HCT116 (cell line): Measurements from ENCODE around the gene GNAO1. TPM values are rescaled to one million over a fixed set of nuclear protein-coding genes. Genes with fewer than 3 reads are reported as not detected.

Source experiments
- ATAC-seq: fragments of 200-7000 bp; cut with Tn5 transposase; 2 replicates; pipeline ENCODE4 v1.9.1; 2020; ENCODE audit warnings: mild to moderate bottlenecking, moderate library complexity
- BruUV-seq: library from RNA; stranded (reverse); fragments of 400-500 nt; replicated peaks from 2 replicates; lab custom pipeline; 2021; lab: Mats Ljungman, UMichigan
- CTCF ChIA-PET: fragments of 300-600 bp; sonication (Branson Sonifier 250); formaldehyde crosslinking; loops from one replicate; lab custom pipeline; 2021; ENCODE audit warnings: antibody characterized with exemption; lab: Charles Lee
- POLR2A ChIA-PET: fragments of 300-600, 350-600 bp; sonication (Branson Sonifier 250); formaldehyde crosslinking; loops from one replicate; lab custom pipeline; 2021; ENCODE audit warnings: antibody characterized with exemption; lab: Charles Lee
- RAD21 ChIA-PET, 2 experiments: fragments of 300-600 bp; sonication (Branson Sonifier 250); formaldehyde crosslinking; loops; one replicate each; lab custom pipeline; 2023; ENCODE audit warnings: low total read pairs in 2 of 2; ENCODE audit not compliant: uncharacterized antibody in 2 of 2, unreplicated experiment in 2 of 2, low non-redundant PET in 1 of 2; lab: Charles Lee
- DNase-seq: peaks from one replicate; pipeline ENCODE4 v3.0.0-alpha.2; 2010; ENCODE audit warnings: low read depth, low spot score
- H2AFZ ChIP-seq: fragments of 200-600 bp; shearing (Covaris generic), sonication (generic); 2 replicates; pipeline ENCODE4 v1.6.1; 2017; ENCODE audit warnings: low read depth, mixed run types, mixed read lengths, antibody characterized with exemption, low read length; ENCODE audit not compliant: poor library complexity, severe bottlenecking
- H3K27ac ChIP-seq: 2 replicates; pipeline ENCODE4 v1.5.1; 2012; ENCODE audit warnings: low read depth, low read length
- H3K27me3 ChIP-seq: fragments of 200-600 bp; sonication (generic); 2 replicates; pipeline ENCODE4 v1.6.1; 2016; ENCODE audit warnings: mixed run types, low read length, mixed read lengths; ENCODE audit not compliant: insufficient read depth
- H3K36me3 ChIP-seq, 2 experiments: fragments of 200-500 bp in 1 of 2; fragments of 200-600 bp in 1 of 2; sonication (Bioruptor generic) in 1 of 2; sonication (generic) in 1 of 2; 2 replicates each; pipeline versions ENCODE4 v1.5.1 to v1.6.1; 2014 to 2016; ENCODE audit warnings: low read length in 2 of 2, inconsistent platforms in 1 of 2, mixed read lengths in 1 of 2, mixed run types in 1 of 2; ENCODE audit not compliant: insufficient read depth in 2 of 2, control insufficient read depth in 1 of 2
- H3K4me1 ChIP-seq, 2 experiments: fragments of 200-600 bp in 1 of 2; sonication (generic) in 1 of 2; 2 replicates each; pipeline versions ENCODE4 v1.5.1 to v1.6.1; 2012 to 2017; ENCODE audit warnings: low read length in 2 of 2, inconsistent platforms in 1 of 2, mild to moderate bottlenecking in 1 of 2, mixed read lengths in 1 of 2, mixed run types in 1 of 2, moderate library complexity in 1 of 2; ENCODE audit not compliant: insufficient read depth in 2 of 2, control insufficient read depth in 1 of 2
- H3K4me2 ChIP-seq: fragments of 200-600 bp; sonication (generic); 2 replicates; pipeline ENCODE4 v1.6.1; 2017; ENCODE audit warnings: mixed run types, low read length, mixed read lengths
- H3K4me3 ChIP-seq, 2 experiments: fragments of 200-600 bp in 1 of 2; sonication (generic) in 1 of 2; replicated peaks in 1 of 2; 2 replicates each; pipeline ENCODE4 v1.5.1; 2011 to 2016; ENCODE audit warnings: low read length in 2 of 2, control low read depth in 1 of 2, low read depth in 1 of 2, mild to moderate bottlenecking in 1 of 2, mixed read lengths in 1 of 2, mixed run types in 1 of 2
- H3K79me2 ChIP-seq: fragments of 200-600 bp; sonication (generic); 2 replicates; pipeline ENCODE4 v1.6.1; 2017; ENCODE audit warnings: mild to moderate bottlenecking, mixed run types, low read length, moderate library complexity, mixed read lengths; ENCODE audit not compliant: insufficient read depth
- H3K9ac ChIP-seq: fragments of 200-600 bp; sonication (generic); 2 replicates; pipeline ENCODE4 v1.6.1; 2016; ENCODE audit warnings: low read length, mixed read lengths
- H3K9me2 ChIP-seq: fragments of 200-600 bp; sonication (generic), shearing (Covaris generic); 2 replicates; pipeline ENCODE4 v1.6.1; 2017; ENCODE audit warnings: mixed run types, mild to moderate bottlenecking, moderate library complexity; ENCODE audit not compliant: insufficient read depth
- H3K9me3 ChIP-seq, 2 experiments: fragments of 200-500 bp in 1 of 2; fragments of 200-600 bp in 1 of 2; sonication (Bioruptor generic) in 1 of 2; sonication (generic) in 1 of 2; 2 replicates each; pipeline ENCODE4 v1.6.1; 2014 to 2017; ENCODE audit warnings: low read length in 2 of 2, mixed read lengths in 2 of 2, inconsistent platforms in 1 of 2, low read depth in 1 of 2, mild to moderate bottlenecking in 1 of 2, mixed run types in 1 of 2, moderate library complexity in 1 of 2; ENCODE audit not compliant: control insufficient read depth in 1 of 2, insufficient read depth in 1 of 2
- H4K20me1 ChIP-seq: fragments of 200-600 bp; sonication (generic), shearing (Covaris generic); 2 replicates; pipeline ENCODE4 v1.6.1; 2017; ENCODE audit warnings: mixed run types, mild to moderate bottlenecking, moderate library complexity; ENCODE audit not compliant: insufficient read depth
- EGR1 ChIP-seq: IDR thresholded peaks from 2 replicates; pipeline ENCODE4 v1.6.1; 2012; ENCODE audit warnings: low read depth
- EZH2 ChIP-seq: fragments of 200-600 bp; sonication (generic); IDR thresholded peaks from 2 replicates; pipeline ENCODE4 v1.6.1; 2017; ENCODE audit warnings: antibody characterized with exemption, mixed run types
- SIN3A ChIP-seq: IDR thresholded peaks from 2 replicates; pipeline ENCODE4 v1.6.1; 2012; ENCODE audit warnings: low read depth
- SP1 ChIP-seq: IDR thresholded peaks from 2 replicates; pipeline ENCODE4 v1.6.1; 2012; ENCODE audit warnings: low read depth
- ZFX ChIP-seq: fragments of 450-650 bp; IDR thresholded peaks from 2 replicates; pipeline ENCODE4 v1.6.1; 2017
- ZNF274 ChIP-seq: fragments of 200-500 bp; sonication (Bioruptor generic); IDR thresholded peaks from 2 replicates; pipeline ENCODE4 v1.6.1; 2014; ENCODE audit warnings: mild to moderate bottlenecking, low read depth, low read length, inconsistent platforms
- intact Hi-C: fragments of 100-400 bp; cut with micrococcal nuclease; formaldehyde crosslinking; loops from 2 replicates; pipeline ENCODE4 v1.10.0; 2022
- total RNA-seq: library from RNA; stranded (reverse); gene quantifications from one replicate; pipeline ENCODE4 v1.2.1, GENCODE V29; 2021; ENCODE audit not compliant: unreplicated experiment
- TF ChIP-seq, protein P1 (sequence below): IDR thresholded peaks from 2 replicates; pipeline ENCODE4 v1.6.1; 2012
- TF ChIP-seq, protein P2 (sequence below), 3 experiments: fragments of 200-600 bp in 1 of 3; sonication (generic) in 1 of 3; IDR thresholded peaks in 2 of 3; conservative IDR thresholded peaks in 1 of 3; 2 replicates each; pipeline ENCODE4 v1.5.1; 2012 to 2017; ENCODE audit warnings: low read depth in 2 of 3, low read length in 2 of 3, antibody characterized with exemption in 1 of 3, borderline replicate concordance in 1 of 3, control low read depth in 1 of 3, mild to moderate bottlenecking in 1 of 3, mixed read lengths in 1 of 3, mixed run types in 1 of 3, moderate library complexity in 1 of 3; ENCODE audit not compliant: insufficient read depth in 1 of 3

The GNAO1 gene
- total RNA-seq, 1 experiment from 2014 or later, result 0.12 TPM

GRCh38 chr16:56348168-56349085 lies 157.1 kb downstream of the GNAO1 start:
- Histone ChIP-seq H3K27ac (no peak overlapping the region), H3K9me2 (no peaks in the 10 kb centered on the region), H3K9ac (no peak overlapping the region), H3K27me3 (no peaks in the 10 kb centered on the region), H3K4me2 (no peak overlapping the region), H3K9me3 (no peaks in the 10 kb centered on the region), H3K4me3 (no peak overlapping the region), H4K20me1 (no peaks in the 10 kb centered on the region), H2AFZ (no peak overlapping the region), H3K4me1 (peaks cover 0 to 17% of the 10 kb centered on the region in 2 experiments; a peak in 3 of 4 replicates), H3K79me2 (no peaks in the 10 kb centered on the region), H3K36me3 (no peaks in the 10 kb centered on the region)
- peak; percentile 6; the same call in 1 of the 2 replicates for ATAC-seq
- TF ChIP-seq ZNF274 (no peak), ZFX (no peak), SIN3A (no peak)
- TF ChIP-seq, protein P1, sequence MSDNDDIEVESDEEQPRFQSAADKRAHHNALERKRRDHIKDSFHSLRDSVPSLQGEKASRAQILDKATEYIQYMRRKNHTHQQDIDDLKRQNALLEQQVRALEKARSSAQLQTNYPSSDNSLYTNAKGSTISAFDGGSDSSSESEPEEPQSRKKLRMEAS, result no peak
- no TSS peak for BruUV-seq
- intact Hi-C loops, result no loop called here
- RAD21 ChIA-PET, result no interaction called here
- no peak for DNase-seq
- POLR2A ChIA-PET, result no interaction called here
- CTCF ChIA-PET, result no interaction called here

DNA sequence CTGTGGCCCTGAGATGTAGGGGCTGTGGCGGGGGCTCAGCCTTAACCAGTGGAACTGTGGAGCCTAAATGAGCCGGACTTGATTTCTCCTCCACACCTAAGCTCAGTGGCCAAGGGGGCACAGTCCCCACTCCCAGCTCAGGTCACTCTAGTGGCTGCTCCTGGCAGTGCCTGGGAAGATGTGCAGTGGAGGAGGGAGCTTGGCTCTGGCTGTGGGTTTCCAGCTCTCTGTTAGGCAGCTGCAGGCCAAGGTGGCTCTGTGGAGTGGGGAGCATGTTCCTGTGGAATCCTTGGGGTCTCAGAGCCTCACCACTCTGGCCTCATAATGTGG lies 157.8 kb downstream of the GNAO1 start:
- ChIA-PET POLR2A (no interaction called here), CTCF (no interaction called here), RAD21 (no interaction called here)
- no TSS peak for BruUV-seq
- no peaks in the 10 kb centered on the region for H3K9me3 ChIP-seq
- H2AFZ ChIP-seq, result no peak overlapping the region
- H3K79me2 ChIP-seq, result no peaks in the 10 kb centered on the region
- intact Hi-C loops, result no loop called here
- H3K4me3 ChIP-seq, result no peak overlapping the region
- no peak overlapping the region for H3K27ac ChIP-seq
- no peaks in the 10 kb centered on the region for H3K36me3 ChIP-seq
- ATAC-seq (peak; percentile 38; the same call in 1 of the 2 replicates), DNase-seq (no peak)
- TF ChIP-seq SP1 (no peak), EGR1 (no peak), EZH2 (no peak)
- TF ChIP-seq, protein P2, sequence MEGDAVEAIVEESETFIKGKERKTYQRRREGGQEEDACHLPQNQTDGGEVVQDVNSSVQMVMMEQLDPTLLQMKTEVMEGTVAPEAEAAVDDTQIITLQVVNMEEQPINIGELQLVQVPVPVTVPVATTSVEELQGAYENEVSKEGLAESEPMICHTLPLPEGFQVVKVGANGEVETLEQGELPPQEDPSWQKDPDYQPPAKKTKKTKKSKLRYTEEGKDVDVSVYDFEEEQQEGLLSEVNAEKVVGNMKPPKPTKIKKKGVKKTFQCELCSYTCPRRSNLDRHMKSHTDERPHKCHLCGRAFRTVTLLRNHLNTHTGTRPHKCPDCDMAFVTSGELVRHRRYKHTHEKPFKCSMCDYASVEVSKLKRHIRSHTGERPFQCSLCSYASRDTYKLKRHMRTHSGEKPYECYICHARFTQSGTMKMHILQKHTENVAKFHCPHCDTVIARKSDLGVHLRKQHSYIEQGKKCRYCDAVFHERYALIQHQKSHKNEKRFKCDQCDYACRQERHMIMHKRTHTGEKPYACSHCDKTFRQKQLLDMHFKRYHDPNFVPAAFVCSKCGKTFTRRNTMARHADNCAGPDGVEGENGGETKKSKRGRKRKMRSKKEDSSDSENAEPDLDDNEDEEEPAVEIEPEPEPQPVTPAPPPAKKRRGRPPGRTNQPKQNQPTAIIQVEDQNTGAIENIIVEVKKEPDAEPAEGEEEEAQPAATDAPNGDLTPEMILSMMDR (IDR thresholded peaks at IDR 0.05 in 2 of 3, conservative IDR thresholded peaks at IDR 0.05 in 1 of 3; ENCODE audit: borderline replicate concordance in 1 of 3, insufficient read depth in 1 of 3, low read depth in 2 of 3, low read length in 2 of 3), result peak in 2 of 3 experiments; percentile 4 to 30; a peak in 2 of 6 replicates
- H3K4me1 ChIP-seq, result peaks cover 0 to 11% of the 10 kb centered on the region in 2 experiments; a peak in 3 of 4 replicates
- no peak overlapping the region for H3K4me2 ChIP-seq
- H3K27me3 ChIP-seq, result no peaks in the 10 kb centered on the region
- no peaks in the 10 kb centered on the region for H3K9me2 ChIP-seq
- H3K9ac ChIP-seq, result no peak overlapping the region
- no peaks in the 10 kb centered on the region for H4K20me1 ChIP-seq
